Spleen (tissue), 7 donors: ENCODE data around the gene OCIAD1.

Experiments used
- POLR2AphosphoS5 ChIP-seq, 3 donors: sonication (generic); formaldehyde crosslinking; IDR thresholded peaks; one replicate each; pipeline ENCODE4 v1.5.1; 2017; ENCODE audit warnings: antibody characterized with exemption in 3 of 3
- TF ChIP-seq, protein P1 (sequence below), 11 experiments: fragments of 200-600 bp in 7 of 11; fragments of 450-650 bp in 4 of 11; sonication (generic) in 4 of 11; IDR thresholded peaks in 8 of 11; conservative IDR thresholded peaks in 3 of 11; 1 replicate in 7 of 11; 2 replicates in 4 of 11; pipeline versions ENCODE4 v1.4.0 to v1.8.0; 2016 to 2021; ENCODE audit warnings: antibody characterized with exemption in 11 of 11, inconsistent platforms in 4 of 11, mild to moderate bottlenecking in 1 of 11
- donor health status: DM: no; HTN: no; CAD: no; lungs with moderate emphysema.
- donor health status: DM: no; HTN: no; CAD: no.
- donor health status: DM: no; HTN: no; CAD: no.

- TF ChIP-seq, protein P1, sequence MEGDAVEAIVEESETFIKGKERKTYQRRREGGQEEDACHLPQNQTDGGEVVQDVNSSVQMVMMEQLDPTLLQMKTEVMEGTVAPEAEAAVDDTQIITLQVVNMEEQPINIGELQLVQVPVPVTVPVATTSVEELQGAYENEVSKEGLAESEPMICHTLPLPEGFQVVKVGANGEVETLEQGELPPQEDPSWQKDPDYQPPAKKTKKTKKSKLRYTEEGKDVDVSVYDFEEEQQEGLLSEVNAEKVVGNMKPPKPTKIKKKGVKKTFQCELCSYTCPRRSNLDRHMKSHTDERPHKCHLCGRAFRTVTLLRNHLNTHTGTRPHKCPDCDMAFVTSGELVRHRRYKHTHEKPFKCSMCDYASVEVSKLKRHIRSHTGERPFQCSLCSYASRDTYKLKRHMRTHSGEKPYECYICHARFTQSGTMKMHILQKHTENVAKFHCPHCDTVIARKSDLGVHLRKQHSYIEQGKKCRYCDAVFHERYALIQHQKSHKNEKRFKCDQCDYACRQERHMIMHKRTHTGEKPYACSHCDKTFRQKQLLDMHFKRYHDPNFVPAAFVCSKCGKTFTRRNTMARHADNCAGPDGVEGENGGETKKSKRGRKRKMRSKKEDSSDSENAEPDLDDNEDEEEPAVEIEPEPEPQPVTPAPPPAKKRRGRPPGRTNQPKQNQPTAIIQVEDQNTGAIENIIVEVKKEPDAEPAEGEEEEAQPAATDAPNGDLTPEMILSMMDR (IDR thresholded peaks at IDR 0.05 in 8 of 11, conservative IDR thresholded peaks at IDR 0.05 in 3 of 11), result no peak
- TF ChIP-seq POLR2AphosphoS5 (IDR thresholded peaks at IDR 0.05), result no peak
Observed at GRCh38 chr4:48801016-48801715, 29.7 kb upstream of the OCIAD1 start.
